NCI-H2029 (cell line): ENCODE data around the gene POLR2E.

Source experiments
- DNase-seq: peaks from one replicate; lab custom pipeline; 2025; lab: John Stamatoyannopoulos, UW

Gene POLR2E

DNA sequence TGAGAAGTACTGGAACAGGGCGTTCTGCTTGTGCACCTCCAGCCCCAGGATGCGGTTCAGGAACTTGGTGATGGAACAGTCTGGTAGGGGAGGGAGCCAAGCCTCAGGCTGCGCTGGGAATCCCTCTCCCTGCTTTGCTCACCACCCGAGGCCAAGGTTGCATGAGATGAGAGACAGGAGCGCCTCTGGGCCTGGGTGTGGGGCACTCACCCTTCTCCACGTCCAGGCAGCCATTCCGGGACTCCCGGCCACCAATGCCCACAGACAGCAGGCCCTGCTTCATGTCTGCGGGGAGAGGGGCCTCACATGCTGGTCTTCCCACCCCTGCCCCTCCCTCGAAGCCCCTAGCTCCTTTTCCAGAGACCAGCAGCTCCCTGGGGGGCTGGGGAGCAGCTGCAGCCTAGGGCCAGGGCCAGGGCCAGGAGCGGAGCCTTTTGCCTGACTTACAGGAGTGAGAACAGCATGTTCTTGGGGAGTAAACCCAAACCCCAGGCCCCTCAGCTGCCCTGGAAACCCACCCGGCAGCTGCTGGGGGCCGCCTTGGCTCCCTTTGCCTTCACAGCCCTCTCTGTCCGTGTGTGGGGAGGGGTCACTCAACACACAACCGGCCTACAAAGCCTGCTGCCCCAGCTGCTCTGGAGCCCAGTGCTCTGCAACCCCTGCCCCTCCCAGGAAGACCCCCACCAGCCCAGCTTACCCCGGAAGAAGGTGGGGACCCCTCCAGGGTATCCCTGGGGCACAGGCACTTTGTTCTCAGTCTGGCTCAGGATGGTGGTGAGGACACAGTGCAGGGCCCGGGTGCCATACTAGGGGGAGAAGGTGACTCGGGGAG, 15.8 kb upstream of the POLR2E start:
- no peak for DNase-seq

DNA sequence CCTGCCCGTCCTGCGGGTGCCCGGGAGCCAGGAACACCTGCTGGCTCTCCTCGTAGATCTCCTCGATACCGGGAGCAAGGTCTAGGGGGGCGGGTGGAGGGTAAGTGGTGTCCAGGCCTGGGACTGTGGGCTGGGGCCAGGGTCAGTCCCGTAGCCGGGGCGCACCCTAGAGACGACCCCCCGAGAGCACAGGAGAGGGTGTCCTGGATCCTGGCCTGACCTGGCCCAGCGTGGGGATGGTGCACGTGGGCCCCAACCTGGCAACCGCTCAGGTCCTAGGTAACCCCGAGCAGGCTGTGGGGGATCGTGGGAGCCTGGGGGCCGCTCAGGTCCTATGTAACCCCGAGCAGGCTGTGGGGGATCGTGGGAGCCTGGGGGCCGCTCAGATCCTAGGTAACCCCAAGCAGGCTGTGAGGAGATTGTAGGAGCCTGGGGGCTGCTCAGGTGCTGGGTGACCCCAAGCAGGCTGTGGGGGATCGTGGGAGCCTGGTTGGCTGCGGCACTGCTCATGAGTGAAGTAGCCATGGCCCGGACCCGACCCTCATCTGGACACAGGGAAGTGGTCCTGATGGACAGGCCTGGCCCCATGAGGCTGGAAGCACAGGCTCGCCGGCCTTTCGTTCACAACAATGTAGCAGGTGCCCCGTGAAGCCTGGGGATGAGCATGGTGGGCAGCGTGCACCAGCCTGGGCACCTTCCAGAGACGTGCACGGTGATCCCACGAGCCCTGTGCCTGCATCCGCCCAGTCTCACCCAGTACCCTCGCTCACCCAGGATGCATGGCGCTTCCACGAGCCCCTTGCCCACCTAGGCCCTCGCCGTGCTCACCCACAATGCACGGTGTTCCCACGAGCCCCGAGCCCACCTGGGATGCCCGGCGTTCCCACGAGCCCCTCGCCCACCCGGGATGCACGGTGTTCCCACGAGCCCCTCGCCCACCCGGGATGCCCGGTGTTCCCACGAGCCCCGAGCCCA, 14.8 kb upstream of the POLR2E start:
- DNase-seq = no peak

DNA sequence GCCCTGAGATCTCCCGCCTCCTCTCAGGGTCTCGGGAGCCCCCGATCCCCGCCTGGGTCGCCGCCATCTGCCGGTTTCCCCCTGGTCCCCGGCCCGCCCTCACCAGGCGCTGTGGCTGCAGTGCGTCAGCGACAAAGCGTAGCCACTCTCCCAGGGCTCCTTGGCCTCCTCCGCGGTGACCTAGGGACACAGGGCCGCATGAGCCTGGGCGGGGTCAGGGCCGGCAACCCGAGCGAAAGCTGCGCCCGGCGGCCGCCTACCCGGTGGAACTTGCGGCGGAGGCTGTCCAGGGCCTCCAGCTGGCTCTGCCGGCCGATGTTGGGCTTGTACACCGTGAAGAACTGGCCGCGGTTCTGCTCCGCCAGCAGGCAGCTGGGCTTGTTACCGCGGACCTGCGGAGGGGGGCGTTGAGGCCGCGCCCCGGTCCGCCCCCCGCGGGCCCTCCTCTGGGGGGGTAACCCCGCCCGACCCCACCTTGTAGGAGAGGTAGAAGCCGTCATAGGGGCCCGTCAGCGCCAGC, 13.9 kb upstream of the POLR2E start:
- DNase-seq = no peak

DNA sequence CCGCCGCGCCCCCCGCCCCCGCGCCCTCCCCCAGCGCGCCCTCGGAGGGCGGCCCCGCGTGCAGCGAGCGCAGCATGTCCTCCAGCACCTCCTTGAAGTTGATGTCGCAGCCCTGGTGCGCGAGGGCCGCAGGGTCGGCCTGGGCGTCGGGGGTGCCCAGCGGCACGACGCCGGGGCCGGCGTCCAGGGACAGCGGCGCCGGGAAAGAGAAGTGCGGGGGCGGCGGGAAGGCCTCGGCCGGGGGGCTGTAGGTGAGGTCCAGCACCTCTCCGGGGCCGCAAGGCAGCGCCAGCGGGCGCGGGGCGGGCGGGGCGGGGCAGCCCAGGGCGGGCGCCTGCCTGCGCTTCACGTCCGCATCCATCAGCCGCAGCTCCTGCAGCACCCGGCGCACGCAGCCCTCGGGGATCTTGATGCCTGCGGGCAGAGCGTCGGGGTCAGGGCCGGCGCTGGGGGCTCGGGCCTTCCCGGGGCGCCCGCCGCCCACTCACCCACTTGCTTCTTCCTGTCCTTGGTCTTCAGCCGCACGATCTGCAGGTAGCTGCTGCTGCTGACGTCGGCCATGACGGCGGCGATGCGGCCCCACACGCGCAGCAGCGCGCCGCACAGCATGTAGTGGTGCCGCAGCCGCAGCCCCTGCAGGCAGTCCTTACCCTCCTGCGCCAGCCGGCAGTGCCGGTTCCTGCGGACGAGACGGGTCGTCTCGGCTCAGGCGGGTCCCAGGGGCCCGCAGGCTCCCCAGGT, 13.3 kb upstream of the POLR2E start:
- DNase-seq = no peak

DNA sequence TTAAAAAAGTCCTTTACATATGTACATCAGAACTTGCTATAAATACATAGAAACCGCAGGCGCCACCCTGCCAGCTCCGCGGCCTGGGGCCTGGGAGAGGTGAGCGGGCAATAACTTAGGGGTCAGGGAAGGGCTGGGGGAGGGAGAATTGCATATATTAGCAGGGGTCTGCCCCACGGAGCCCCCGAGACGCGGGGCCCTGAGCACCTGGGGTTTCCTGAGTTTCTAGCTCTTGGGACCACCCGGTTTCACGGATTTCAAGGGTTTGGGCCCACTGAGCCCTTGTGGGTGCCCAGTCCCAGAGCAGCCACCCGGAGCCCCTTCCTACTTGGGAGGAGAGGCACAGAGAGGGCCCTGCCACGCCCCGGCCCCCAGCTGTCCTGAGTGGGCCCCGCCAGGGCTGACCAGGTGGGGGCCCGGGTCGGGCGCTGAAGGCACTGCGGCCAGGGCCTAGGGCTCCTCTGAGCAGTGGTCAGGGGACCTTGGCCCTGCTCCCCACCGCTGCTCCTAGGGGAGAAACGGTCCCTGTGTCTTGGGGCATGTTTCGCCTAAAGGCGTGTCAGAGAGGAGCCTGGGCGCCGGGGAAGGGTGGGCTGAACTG, 12.6 kb upstream of the POLR2E start:
- no peak for DNase-seq

DNA sequence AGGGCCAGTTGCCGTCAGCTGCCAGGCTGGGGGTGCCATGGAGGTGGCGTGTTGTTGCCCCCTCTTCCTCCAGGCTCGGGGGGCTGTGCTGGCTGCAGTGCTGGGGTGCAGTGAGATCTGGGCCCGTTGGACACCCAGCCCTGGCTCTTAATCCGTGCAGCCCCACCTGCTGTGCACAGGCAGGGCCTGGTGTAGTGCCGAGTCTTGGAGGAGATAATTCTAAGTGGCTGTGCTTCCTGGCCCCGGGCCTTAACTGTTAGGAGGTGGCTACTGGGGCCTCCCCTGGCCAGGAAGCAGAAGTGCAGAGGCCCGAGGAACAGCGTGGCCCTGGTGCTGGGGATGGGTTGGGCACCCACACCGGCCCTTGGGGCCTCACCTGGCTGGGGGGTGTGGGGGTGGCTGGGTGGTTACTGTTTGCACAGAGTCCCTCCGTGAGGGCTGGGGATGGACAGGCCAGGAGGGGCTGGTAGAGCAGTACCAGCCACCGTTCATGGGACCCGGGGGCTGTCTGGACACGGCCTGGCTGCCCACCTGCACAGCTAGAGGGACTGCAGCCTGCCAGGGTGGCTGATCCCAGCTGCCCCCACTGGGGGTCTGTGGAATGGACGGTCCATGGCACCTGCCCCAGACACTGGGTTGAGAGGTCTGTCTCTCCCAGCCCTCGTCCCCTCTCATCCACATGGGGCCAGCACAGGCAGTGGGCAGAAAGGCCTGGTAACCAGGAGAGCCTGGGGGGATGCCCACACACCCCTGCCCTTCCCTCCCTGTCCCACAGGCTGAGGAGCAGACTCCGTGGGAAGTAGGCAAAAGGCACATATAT, 11.9 kb upstream of the POLR2E start:
- no peak for DNase-seq

DNA sequence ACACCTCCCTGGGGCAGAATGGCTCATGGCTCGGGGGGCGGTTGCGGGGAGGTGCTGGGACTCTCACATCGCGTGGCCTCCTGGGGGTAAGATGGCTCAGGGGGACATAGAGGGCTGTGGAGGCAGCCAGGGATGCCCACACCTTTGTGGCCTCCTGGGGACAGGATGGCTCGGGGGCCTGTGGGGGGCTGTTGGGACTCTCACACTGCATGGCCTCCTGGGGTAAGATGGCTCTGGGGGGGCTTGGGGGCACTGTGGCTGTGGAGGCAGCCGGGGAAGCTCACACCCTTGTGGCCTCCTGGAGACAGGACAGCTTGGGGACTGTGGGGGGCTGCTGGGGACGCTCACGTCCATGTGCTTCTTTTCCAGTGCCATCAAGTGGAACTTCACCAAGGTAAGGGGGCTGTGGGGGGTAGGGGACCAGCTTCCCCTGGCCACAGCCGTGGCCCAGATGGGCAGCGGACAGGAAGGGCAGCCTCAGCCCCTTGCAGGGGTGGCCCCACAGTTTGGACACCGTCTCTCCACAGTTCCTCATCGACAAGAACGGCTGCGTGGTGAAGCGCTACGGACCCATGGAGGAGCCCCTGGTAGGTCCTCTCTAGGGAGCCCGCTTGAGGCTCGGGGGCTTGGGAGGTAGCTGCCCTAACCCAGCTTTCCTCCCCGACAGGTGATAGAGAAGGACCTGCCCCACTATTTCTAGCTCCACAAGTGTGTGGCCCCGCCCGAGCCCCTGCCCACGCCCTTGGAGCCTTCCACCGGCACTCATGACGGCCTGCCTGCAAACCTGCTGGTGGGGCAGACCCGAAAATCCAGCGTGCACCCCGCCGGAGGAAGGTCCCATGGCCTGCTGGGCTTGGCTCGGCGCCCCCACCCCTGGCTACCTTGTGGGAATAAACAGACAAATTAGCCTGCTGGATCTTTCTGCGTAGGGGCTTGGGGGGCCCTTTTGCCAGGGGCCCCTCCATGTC, 11.0 kb upstream of the POLR2E start:
- no peak for DNase-seq

DNA sequence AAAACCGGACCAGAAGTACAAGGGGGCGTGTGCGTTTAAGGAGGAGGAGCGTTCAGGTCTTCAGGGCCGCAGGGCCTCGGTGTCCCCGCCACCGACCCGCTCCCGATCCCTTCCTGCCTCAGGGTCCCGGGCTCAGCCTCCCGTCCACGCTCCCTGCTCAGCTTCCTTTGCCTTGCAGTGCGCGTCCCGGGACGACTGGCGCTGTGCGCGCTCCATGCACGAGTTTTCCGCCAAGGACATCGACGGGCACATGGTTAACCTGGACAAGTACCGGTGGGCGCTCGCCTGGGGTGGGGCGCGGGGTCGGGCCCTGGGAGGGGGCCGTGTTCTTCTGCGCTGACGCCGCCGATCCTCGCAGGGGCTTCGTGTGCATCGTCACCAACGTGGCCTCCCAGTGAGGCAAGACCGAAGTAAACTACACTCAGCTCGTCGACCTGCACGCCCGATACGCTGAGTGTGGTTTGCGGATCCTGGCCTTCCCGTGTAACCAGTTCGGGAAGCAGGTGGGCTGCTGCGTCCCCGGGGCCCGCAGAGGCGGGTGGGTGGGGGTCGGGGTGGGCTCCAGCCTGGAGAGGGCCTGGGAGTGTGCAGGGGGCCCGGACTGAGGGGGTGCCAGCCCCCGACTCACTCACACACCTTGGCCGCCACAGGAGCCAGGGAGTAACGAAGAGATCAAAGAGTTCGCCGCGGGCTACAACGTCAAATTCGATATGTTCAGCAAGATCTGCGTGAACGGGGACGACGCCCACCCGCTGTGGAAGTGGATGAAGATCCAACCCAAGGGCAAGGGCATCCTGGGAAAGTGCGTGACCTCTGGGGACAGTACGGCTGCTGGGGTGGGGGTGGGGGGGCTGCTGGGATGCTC, 10.1 kb upstream of the POLR2E start:
- DNase-seq = no peak

DNA sequence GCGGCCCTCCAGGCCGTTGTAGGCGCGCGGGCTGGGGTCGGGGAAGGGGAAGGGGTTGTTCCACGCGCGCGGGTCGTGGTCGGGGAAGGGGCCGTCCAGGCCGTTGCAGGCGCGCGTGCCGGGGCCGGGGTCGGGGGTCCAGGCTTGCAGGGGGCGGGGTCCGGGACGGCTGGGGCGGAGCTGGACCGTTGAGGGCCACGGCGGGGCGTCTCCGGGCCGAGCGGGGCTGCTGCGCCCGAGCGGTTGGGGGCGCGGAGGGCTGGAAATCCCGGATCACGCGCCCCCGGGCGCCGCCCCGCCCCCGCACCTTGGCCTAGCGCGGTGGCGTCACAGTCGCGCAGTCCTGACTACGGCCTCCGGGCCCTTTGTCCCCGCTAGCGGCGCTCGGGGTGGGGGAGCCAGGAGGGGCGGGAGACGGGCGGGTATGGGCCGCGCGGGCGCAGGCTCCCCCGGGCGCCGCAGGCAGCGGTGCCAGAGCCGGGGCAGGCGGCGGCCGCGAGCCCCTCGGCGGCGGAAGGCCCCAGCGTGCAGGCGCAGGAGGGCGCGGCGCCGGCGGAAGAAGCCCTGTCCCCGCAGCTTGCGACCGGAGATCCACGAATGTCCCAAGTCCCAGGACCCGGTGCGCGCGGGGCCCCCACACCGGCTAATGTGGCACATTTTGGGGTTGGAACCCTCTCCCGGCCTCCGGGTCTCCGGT, 9.3 kb upstream of the POLR2E start:
- DNase-seq = peak; percentile 55

DNA sequence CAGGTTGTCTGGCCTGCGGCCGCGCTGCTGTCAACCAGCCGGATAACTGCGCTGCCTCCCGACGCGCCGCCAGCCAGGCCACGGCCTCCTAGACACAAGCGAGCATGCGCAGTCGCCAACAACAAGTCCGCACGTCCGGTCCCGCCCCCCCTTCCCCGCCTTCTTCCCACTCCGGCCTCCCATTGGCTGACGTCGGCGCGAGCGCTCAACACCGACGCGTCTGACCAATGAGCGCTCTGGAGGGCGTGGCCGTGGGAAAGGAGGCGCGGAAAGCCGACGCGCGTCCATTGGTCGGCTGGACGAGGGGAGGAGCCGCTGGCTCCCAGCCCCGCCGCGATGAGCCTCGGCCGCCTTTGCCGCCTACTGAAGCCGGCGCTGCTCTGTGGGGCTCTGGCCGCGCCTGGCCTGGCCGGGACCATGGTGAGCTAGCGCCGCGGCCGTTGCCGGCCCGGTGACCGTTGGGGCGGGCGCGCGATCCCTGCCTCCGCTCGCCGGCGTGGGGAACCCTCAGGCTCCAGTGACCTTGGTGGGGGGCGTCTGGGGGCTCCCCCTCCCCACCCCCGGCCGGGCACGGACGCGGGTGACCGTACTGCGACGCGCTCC, 8.6 kb upstream of the POLR2E start, which contains the start of gene GPX4:
TSS of gene GPX4 (plus strand) at position 287 of the 603 bp plus-strand sequence. CDS start at position 337, 50 bp downstream.
- peak; percentile 99 for DNase-seq

DNA sequence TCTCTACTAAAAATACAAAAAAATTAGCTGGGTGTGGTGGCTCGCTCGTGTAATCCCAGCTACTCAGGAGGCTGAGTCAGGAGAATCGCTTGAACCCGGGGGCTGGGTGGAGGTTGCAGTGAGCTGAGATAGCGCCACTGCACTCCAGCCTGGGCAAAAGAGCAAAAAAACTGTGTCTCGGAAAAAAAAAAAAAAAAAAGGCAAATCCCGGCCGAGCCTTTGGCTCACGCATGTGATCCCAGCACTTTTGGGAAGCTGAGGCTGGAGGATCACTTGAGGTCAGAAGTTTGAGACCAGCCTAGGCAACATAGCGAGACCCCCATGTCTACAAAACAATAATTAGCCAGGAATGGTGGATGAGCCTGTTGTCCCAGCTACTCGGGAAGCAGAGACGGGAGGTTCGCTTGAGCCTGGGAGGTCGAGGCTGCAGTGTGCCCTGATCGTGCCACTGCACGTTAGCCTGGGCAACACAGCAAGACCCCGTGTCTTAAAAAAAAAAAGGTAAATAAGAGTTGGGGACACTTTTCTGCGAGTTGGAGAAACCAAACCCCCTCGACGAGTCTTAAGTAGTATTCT, 8.0 kb upstream of the POLR2E start:
- DNase-seq = no peak

DNA sequence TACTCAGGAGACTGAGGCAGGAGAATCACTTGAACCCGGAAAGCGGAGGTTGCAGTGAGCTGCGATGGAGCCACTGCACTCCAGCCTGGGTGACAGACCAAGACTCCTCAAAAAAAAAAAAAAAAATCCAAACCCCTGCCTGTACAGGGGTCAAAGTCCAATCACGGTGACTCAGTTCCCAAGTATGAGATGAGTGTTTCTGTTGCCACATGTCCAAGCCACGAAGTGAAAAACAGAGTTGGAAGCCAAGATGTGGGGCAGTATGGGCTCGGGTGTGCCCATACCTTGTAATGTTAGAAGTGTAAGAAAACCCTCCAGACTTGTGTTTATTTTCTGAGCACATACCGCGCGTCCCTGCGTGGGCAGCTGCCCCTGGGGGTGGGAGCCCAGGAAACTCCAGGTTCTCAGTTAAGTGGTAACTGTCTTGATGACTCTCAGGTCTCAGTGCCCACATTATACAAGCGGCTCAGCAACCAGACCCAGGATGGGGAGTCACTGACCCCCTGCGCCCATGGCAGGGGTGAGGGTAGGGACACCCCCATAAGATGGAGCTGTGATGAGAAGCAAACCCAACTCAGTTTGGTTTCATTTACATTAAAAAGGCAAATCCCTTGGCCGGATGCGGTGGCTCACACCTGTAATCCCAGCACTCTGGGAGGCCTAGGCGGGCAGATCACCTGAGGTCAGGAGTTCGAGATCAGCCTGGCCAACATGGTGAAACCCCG, 7.4 kb upstream of the POLR2E start:
- DNase-seq = no peak

DNA sequence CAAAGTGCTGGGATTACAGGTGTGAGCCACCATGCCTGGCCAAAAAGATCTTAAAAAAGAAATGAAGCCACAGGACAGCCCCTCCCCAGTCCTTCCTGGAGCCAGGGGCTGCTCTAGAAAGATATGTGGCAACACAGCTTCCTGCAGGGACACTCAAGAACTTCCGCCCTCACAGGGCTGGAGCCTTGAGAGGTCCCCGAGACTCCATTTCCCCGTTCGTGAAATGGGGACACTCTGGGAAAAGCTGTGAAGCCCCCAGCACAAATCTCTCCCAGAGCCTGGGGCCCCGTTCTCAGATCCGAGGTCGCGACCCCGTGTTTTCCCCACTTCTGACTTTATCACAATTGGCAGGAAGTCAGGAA, 6.1 kb upstream of the POLR2E start:
- DNase-seq = no peak

DNA sequence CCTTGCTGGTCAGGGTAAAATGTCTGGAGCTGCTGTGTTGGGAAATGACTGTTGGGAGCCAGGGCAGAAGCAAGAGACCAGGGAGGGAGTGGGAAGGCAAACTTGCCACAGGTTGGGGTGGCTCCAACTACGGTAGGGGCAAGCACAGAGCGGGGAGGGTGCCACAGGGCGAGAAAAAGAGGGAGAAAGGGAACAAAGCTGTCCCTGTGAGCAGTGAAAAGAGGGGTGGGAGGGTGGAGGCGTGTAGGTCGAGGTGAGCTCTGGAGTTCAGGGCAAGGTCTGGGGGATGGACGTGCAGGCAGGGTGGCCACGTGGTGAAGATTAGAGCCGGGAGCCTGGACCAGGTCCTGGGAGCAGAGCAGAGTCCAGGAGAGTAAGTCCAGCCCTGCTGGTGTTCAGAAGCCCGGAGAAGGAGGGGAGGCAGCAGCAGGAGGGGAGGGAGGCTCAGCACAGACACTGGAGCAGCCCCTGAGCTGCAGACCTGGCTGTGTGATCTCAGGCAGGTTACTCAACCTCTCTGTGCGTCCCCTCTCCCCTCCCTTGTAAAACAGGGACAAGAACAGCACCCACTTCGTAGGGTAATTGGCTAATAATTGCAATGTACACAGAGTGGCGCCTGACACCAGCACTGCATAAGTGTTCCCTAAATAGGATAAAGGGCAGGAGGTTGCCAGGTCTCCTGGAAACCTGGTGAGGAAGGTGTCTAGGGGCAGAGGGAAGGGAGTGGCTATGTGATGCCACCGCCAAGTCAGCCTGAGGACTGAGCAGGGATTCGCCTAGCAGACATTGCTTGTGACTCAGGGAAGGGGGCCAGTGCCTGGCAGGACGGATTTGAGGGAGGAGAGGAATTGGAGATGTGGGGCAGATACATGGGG, 3.2 kb upstream of the POLR2E start:
- DNase-seq = peak; percentile 88

DNA sequence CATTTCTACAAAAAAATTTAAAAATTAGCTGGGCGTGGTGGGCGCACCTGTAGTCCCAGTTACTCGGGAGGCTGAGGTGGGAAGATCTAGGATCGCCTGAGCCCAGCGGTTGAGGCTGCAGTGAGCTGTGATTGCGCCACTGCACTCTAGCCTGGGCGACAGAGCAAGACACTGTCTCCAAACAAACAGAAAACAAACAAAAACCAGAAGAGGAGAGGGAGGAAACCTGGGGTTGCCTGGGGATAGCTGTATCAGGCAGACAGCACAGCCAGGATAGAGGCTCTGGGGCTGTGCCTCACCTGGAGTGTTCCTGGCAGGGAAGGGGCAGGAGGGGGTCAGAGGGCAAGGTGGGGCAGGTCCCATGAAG, 2.6 kb upstream of the POLR2E start:
- peak; percentile 78 for DNase-seq

DNA sequence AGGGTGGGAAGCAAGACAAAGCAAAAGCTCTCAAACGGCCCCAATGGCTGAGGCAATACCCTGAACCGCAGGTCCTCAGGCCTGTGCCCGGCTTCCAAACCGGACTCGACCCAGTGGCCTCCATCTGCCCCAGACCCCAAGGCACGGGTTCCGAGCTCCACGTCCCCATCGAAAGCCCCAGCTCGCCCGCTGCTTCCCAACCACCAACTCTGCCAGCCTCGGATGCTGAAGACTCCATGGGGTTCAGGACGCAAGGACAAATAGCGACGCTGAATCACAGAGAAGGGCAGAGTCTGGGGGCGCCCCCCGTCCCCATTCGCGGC, 559 bp downstream of the POLR2E start:
- no peak for DNase-seq
